NB4 (cell line): ENCODE results near the gene MICU1.

Experiments
- DNase-seq: peaks from one replicate; pipeline ENCODE4 v3.0.0; 2010; ENCODE audit warnings: low read depth
- H3K4me3 ChIP-seq: one replicate; pipeline ENCODE4 v1.5.1; 2011; ENCODE audit warnings: mild to moderate bottlenecking, low read depth, low read length, moderate library complexity
- CTCF ChIP-seq: IDR thresholded peaks from one replicate; pipeline ENCODE4 v1.5.1; 2012; ENCODE audit warnings: low read depth, low read length
- MAX ChIP-seq: IDR thresholded peaks from 2 replicates; pipeline ENCODE4 v1.6.1; 2011; ENCODE audit warnings: low read depth, low read length
- MYC ChIP-seq: IDR thresholded peaks from 2 replicates; pipeline ENCODE4 v1.6.1; 2011; ENCODE audit warnings: low read depth, low read length
- POLR2A ChIP-seq: IDR thresholded peaks from 2 replicates; pipeline ENCODE4 v1.6.1; 2011; ENCODE audit warnings: mild to moderate bottlenecking; ENCODE audit not compliant: insufficient read length; ENCODE audit errors: extremely low read depth

MICU1 gene

GRCh38 chr10:72661431-72661830, 35.6 kb upstream of the MICU1 start:
- H3K4me3 ChIP-seq, result no peak overlapping the region
- no peak for DNase-seq
- no peak for TF ChIP-seq MYC
- TF ChIP-seq POLR2A, result no peak
- no peak for TF ChIP-seq MAX
- no peak for TF ChIP-seq CTCF

- DNase-seq, result no peak
- no peak overlapping the region for H3K4me3 ChIP-seq
- TF ChIP-seq POLR2A, result no peak
- TF ChIP-seq MAX, result no peak
- no peak for TF ChIP-seq CTCF
- no peak for TF ChIP-seq MYC
Measured at GRCh38 chr10:72660220-72660619, 34.3 kb upstream of the MICU1 start.

- no peak for DNase-seq
- no peak for TF ChIP-seq MYC
- no peak for TF ChIP-seq POLR2A
- TF ChIP-seq CTCF, result no peak
- no peak for TF ChIP-seq MAX
- no peak overlapping the region for H3K4me3 ChIP-seq
Measured at GRCh38 chr10:72659694-72660093, 33.8 kb upstream of the MICU1 start.

GRCh38 chr10:72658696-72659400, 33.0 kb upstream of the MICU1 start:
- TF ChIP-seq MYC, result no peak
- no peak for TF ChIP-seq POLR2A
- no peak for TF ChIP-seq CTCF
- no peak for TF ChIP-seq MAX
- H3K4me3 ChIP-seq, result no peak overlapping the region
- DNase-seq, result no peak

GRCh38 chr10:72654720-72655119, 28.8 kb upstream of the MICU1 start:
- no peak overlapping the region for H3K4me3 ChIP-seq
- no peak for TF ChIP-seq POLR2A
- TF ChIP-seq MAX, result no peak
- TF ChIP-seq CTCF, result no peak
- TF ChIP-seq MYC, result no peak
- DNase-seq, result no peak
